H1 (cell line): ENCODE measurements around the gene TRIM7. TPM values are rescaled to one million over a fixed set of nuclear protein-coding genes. Genes with fewer than 3 reads are reported as not detected.

Experiments
- CTCF ChIA-PET: fragments of 300-600 bp; sonication (Branson Sonifier 250); formaldehyde crosslinking; loops from one replicate; lab custom pipeline; 2021; ENCODE audit not compliant: partially characterized antibody; lab: Charles Lee
- POLR2A ChIA-PET: fragments of 300-600 bp; sonication (Branson Sonifier 250); formaldehyde crosslinking; loops from one replicate; lab custom pipeline; 2021; ENCODE audit warnings: inconsistent platforms; ENCODE audit not compliant: partially characterized antibody; lab: Charles Lee
- DNase-seq, 2 experiments: peaks; one replicate each; pipeline versions ENCODE4 v3.0.0 to v3.0.0-alpha.2; 2010 to 2022; ENCODE audit warnings: low spot score in 2 of 2, low read depth in 1 of 2, mixed read lengths in 1 of 2
- FAIRE-seq: peaks from 2 replicates; lab custom pipeline; 2011; peaks lifted over from hg19 to GRCh38; lab: Jason Lieb, UNC
- H2AFZ ChIP-seq: 2 replicates; pipeline ENCODE4 v1.8.1; 2012; ENCODE audit warnings: low read length, inconsistent platforms
- H2AK5ac ChIP-seq: 2 replicates; pipeline ENCODE4 v1.6.1; 2013; ENCODE audit warnings: low read depth, low read length
- H2BK120ac ChIP-seq: replicated peaks from 2 replicates; pipeline ENCODE3; 2013; ENCODE audit warnings: low read depth, low read length, inconsistent platforms
- H2BK12ac ChIP-seq: 2 replicates; pipeline ENCODE4 v1.6.1; 2013; ENCODE audit warnings: low read depth, low read length
- H2BK15ac ChIP-seq: 2 replicates; pipeline ENCODE4 v1.6.1; 2013; ENCODE audit warnings: low read length
- H2BK20ac ChIP-seq: 2 replicates; pipeline ENCODE4 v1.6.1; 2013; ENCODE audit warnings: low read length
- H2BK5ac ChIP-seq: 2 replicates; pipeline ENCODE4 v1.6.1; 2013; ENCODE audit warnings: low read depth, low read length
- H3K14ac ChIP-seq: 2 replicates; pipeline ENCODE4 v1.6.1; 2013; ENCODE audit warnings: inconsistent platforms; ENCODE audit not compliant: insufficient read length
- H3K18ac ChIP-seq: 2 replicates; pipeline ENCODE4 v1.6.1; 2013; ENCODE audit warnings: low read length; ENCODE audit errors: extremely low read depth
- H3K23ac ChIP-seq: 2 replicates; pipeline ENCODE4 v1.6.1; 2013; ENCODE audit warnings: inconsistent platforms; ENCODE audit not compliant: insufficient read length
- H3K23me2 ChIP-seq: 2 replicates; pipeline ENCODE4 v1.6.1; 2013; ENCODE audit warnings: low read depth, low read length
- H3K27ac ChIP-seq: 2 replicates; pipeline ENCODE4 v1.6.1; 2011; ENCODE audit warnings: low read depth, low read length, inconsistent platforms
- H3K27me3 ChIP-seq, 4 experiments: replicated peaks in 1 of 4; 1 replicate in 1 of 4; 2 replicates in 3 of 4; pipeline versions ENCODE4 v1.6.1 to v1.8.1; 2011 to 2013; ENCODE audit warnings: low read length in 3 of 4, mild to moderate bottlenecking in 3 of 4, inconsistent platforms in 2 of 4, mixed read lengths in 2 of 4, moderate library complexity in 1 of 4; ENCODE audit not compliant: control insufficient read depth in 3 of 4, insufficient read depth in 3 of 4; ENCODE audit errors: extremely low read depth in 1 of 4
- H3K36me3 ChIP-seq, 4 experiments: 2 replicates each; pipeline versions ENCODE4 v1.6.1 to v1.8.1; 2011 to 2013; ENCODE audit warnings: mild to moderate bottlenecking in 4 of 4, low read length in 3 of 4, moderate library complexity in 2 of 4, control low read depth in 1 of 4, inconsistent platforms in 1 of 4; ENCODE audit not compliant: insufficient read depth in 4 of 4, control insufficient read depth in 2 of 4
- H3K4ac ChIP-seq: replicated peaks from 2 replicates; pipeline ENCODE3; 2013; ENCODE audit warnings: low read length, low read depth, mixed read lengths, inconsistent platforms; ENCODE audit not compliant: insufficient read length
- H3K4me1 ChIP-seq, 4 experiments: replicated peaks in 1 of 4; 1 replicate in 1 of 4; 2 replicates in 3 of 4; pipeline versions ENCODE4 v1.6.1 to v1.8.1; 2011 to 2013; ENCODE audit warnings: low read length in 3 of 4, inconsistent platforms in 2 of 4, mixed read lengths in 1 of 4; ENCODE audit not compliant: insufficient read depth in 4 of 4, control insufficient read depth in 3 of 4
- H3K4me2 ChIP-seq, 2 experiments: 2 replicates each; pipeline versions ENCODE4 v1.6.1 to v1.8.1; 2011 to 2013; ENCODE audit warnings: low read depth in 2 of 2, low read length in 2 of 2, control low read depth in 1 of 2, inconsistent platforms in 1 of 2, mild to moderate bottlenecking in 1 of 2; ENCODE audit not compliant: insufficient read depth in 1 of 2
- H3K4me3 ChIP-seq, 4 experiments: fragments of 200-600, 300-600 bp in 1 of 4; sonication (generic), shearing (Covaris generic), sonication (Bioruptor Twin) in 1 of 4; 2 replicates each; pipeline versions ENCODE4 v1.5.1 to v1.8.1; 2011 to 2016; ENCODE audit warnings: low read length in 4 of 4, low read depth in 3 of 4, control low read depth in 2 of 4, inconsistent platforms in 2 of 4, mild to moderate bottlenecking in 2 of 4, mixed read lengths in 1 of 4, moderate library complexity in 1 of 4; ENCODE audit not compliant: insufficient read depth in 2 of 4; ENCODE audit errors: extremely low read depth in 1 of 4
- H3K56ac ChIP-seq: replicated peaks from 2 replicates; pipeline ENCODE3; 2013; ENCODE audit warnings: low read depth, mild to moderate bottlenecking, mixed read lengths, low read length, inconsistent platforms; ENCODE audit not compliant: insufficient read length
- H3K79me1 ChIP-seq: 2 replicates; pipeline ENCODE4 v1.6.1; 2013; ENCODE audit warnings: low read depth, low read length, control low read depth
- H3K79me2 ChIP-seq, 2 experiments: 2 replicates each; pipeline versions ENCODE4 v1.6.1 to v1.8.1; 2012 to 2013; ENCODE audit warnings: low read length in 2 of 2, mild to moderate bottlenecking in 2 of 2, inconsistent platforms in 1 of 2; ENCODE audit not compliant: insufficient read depth in 2 of 2, control insufficient read depth in 1 of 2
- H3K9ac ChIP-seq, 4 experiments: replicated peaks in 1 of 4; 1 replicate in 1 of 4; 2 replicates in 3 of 4; pipeline versions ENCODE4 v1.6.1 to v1.8.1; 2011 to 2013; ENCODE audit warnings: low read depth in 3 of 4, low read length in 3 of 4, control low read depth in 2 of 4, mild to moderate bottlenecking in 2 of 4, moderate library complexity in 2 of 4, inconsistent platforms in 1 of 4; ENCODE audit errors: extremely low read depth in 1 of 4
- H3K9me3 ChIP-seq, 2 experiments: 2 replicates each; pipeline versions ENCODE4 v1.6.1 to v1.8.1; 2012 to 2013; ENCODE audit warnings: mild to moderate bottlenecking in 2 of 2, moderate library complexity in 2 of 2, control low read depth in 1 of 2, inconsistent platforms in 1 of 2, low read depth in 1 of 2, low read length in 1 of 2, mixed read lengths in 1 of 2; ENCODE audit not compliant: insufficient read depth in 2 of 2
- H4K20me1 ChIP-seq, 2 experiments: replicated peaks in 1 of 2; 2 replicates each; pipeline versions ENCODE3 to v1.8.1; 2011 to 2013; ENCODE audit warnings: inconsistent platforms in 2 of 2, low read length in 2 of 2, mild to moderate bottlenecking in 1 of 2; ENCODE audit not compliant: insufficient read depth in 2 of 2, control insufficient read depth in 1 of 2
- H4K5ac ChIP-seq: 2 replicates; pipeline ENCODE4 v1.6.1; 2013; ENCODE audit warnings: low read length, low read depth, mixed read lengths, inconsistent platforms; ENCODE audit not compliant: insufficient read length
- H4K8ac ChIP-seq: 2 replicates; pipeline ENCODE4 v1.8.0; 2013; ENCODE audit warnings: mild to moderate bottlenecking, moderate library complexity, low read length, inconsistent platforms; ENCODE audit not compliant: insufficient read depth; ENCODE audit errors: extremely low read depth
- H4K91ac ChIP-seq: replicated peaks from 2 replicates; pipeline ENCODE3; 2013; ENCODE audit warnings: low read length, mixed read lengths, inconsistent platforms; ENCODE audit not compliant: insufficient read length
- EZH2 ChIP-seq: fragments of 200-600 bp; sonication (generic); IDR thresholded peaks from 2 replicates; pipeline ENCODE4 v1.7.1; 2012; ENCODE audit warnings: low read depth, mild to moderate bottlenecking, moderate library complexity, low read length, inconsistent platforms; ENCODE audit not compliant: severe bottlenecking
- RFX5 ChIP-seq: IDR thresholded peaks from 2 replicates; pipeline ENCODE4 v1.6.1; 2011; ENCODE audit warnings: low read depth, low read length, improper control_type of control experiment, borderline replicate concordance
- WGBS, 2 experiments: shearing (Covaris generic) in 1 of 2; methylation state at CpG; one replicate each; pipeline versions ENCODE4 v1.1.6 to v1.1.7; 2013 to 2015; ENCODE audit warnings: low lambda C conversion rate in 2 of 2, mixed read lengths in 2 of 2, inconsistent platforms in 1 of 2, low coverage in 1 of 2, missing lambda C conversion rate in 1 of 2; ENCODE audit not compliant: insufficient replicate concordance in 2 of 2, insufficient coverage in 1 of 2, insufficient read length in 1 of 2; ENCODE audit errors: extremely low coverage in 1 of 2, missing lambda C conversion rate in 1 of 2; 5-methylcytosine and 5-hydroxymethylcytosine counted together
- polyA plus RNA-seq, 7 experiments: library from polyadenylated mRNA; depleted of rRNA in 3 of 7; stranded (reverse) in 5 of 7; unstranded in 2 of 7; fragments of >200 nt in 5 of 7; fragments of 200-250 nt in 2 of 7; gene quantifications; 1 replicate in 5 of 7; 2 replicates in 1 of 7; 4 replicates in 1 of 7; pipeline versions ENCODE4 v1.2.1 to v1.2.3, GENCODE V29; 2011 to 2013; ENCODE audit warnings: missing spikeins in 2 of 7, mixed read lengths in 2 of 7
- total RNA-seq: library from RNA; stranded (reverse); fragmentation: NEBNext Ultra II Directional; extraction: Animal tissue kit (Norgen Biotek cat#: 25700); gene quantifications from 2 replicates; pipeline ENCODE4 v1.2.1, GENCODE V29; 2021

TRIM7 gene
- total and polyA plus RNA-seq, 2 of the 8 experiments (the other 6 are each of a cell fraction or from before 2014, with no cell fraction given): 0.36 to 0.47 TPM

DNA sequence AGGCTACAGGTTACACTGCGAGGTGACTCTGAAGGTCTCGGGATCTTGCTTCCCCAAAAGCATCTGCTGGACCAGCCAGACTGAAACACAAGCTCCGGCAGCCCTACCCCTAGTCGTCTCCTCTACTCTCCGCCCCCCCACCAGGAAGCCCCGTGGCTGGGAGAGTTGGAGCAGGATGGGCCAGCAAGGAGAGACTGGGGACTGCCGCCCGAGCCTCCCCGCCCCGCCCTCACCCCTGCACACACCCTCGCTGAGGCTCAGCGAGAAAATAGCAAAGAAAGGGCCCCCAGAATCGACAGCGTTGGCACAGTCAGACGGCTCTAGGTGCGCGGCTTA, 1.3 kb downstream of the TRIM7 start:
- H2BK120ac ChIP-seq: no peak overlapping the region
- H3K9me3 ChIP-seq: no peaks in the 10 kb centered on the region
- H3K14ac ChIP-seq: no peak overlapping the region
- H2BK5ac ChIP-seq: no peak overlapping the region
- no peak overlapping the region for H4K91ac ChIP-seq
- peaks cover under 1 to 20% (median 11%) of the 10 kb centered on the region in 4 experiments for H3K4me1 ChIP-seq
- H3K23me2 ChIP-seq: peaks cover 24% of the 10 kb centered on the region
- no peak overlapping the region for H2BK15ac ChIP-seq
- TF ChIP-seq RFX5 (no peak), EZH2 (peak; percentile 20)
- peaks cover 0 to 7% (median 0%) of the 10 kb centered on the region in 4 experiments; a peak in 1 of 8 replicates for H3K36me3 ChIP-seq
- DNase-seq: no peak
- H3K27me3 ChIP-seq: peaks cover 32 to 72% (median 59%) of the 10 kb centered on the region in 4 experiments
- no peak overlapping the region for H3K9ac ChIP-seq
- H3K23ac ChIP-seq: no peak overlapping the region
- no peak overlapping the region for H2AFZ ChIP-seq
- no peak overlapping the region for H4K8ac ChIP-seq
- H3K4ac ChIP-seq: no peak overlapping the region
- peak overlapping the region; percentile 93 to 99 for H3K4me2 ChIP-seq
- H2BK12ac ChIP-seq: no peak overlapping the region
- no peak overlapping the region for H3K56ac ChIP-seq
- no peak overlapping the region for H2AK5ac ChIP-seq
- H3K79me2 ChIP-seq: no peaks in the 10 kb centered on the region
- H4K5ac ChIP-seq: no peak overlapping the region
- H3K18ac ChIP-seq: no peak overlapping the region
- peak overlapping the region; percentile 55 to 87 (median 80) for H3K4me3 ChIP-seq
- H2BK20ac ChIP-seq: no peak overlapping the region
- H3K79me1 ChIP-seq: no peaks in the 10 kb centered on the region
- POLR2A ChIA-PET: interaction anchor here (1.6 to 8.4 kb wide), 3 partner anchors 11 to 32 kb away, joined by 6 to 90 read pairs (median 85); no protein-coding TSS in a partner anchor
- CTCF ChIA-PET: interaction anchor here (0.8 to 14.5 kb wide), 5 partner anchors 8 to 77 kb away, joined by 3 to 197 read pairs (median 3); partner anchors contain the start of gene TRIM41
- H4K20me1 ChIP-seq: peaks cover 2 to 3% of the 10 kb centered on the region in 2 experiments
- WGBS, 2 experiments: 24% methylated on average over 11 of the region's 17 CpGs; no CpG with 5 or more reads in 1 of the 2 experiments
- FAIRE-seq: no peak
- no peak overlapping the region for H3K27ac ChIP-seq
